GM12878 (cell line): ENCODE data around the gene IPPK. TPM values are rescaled to one million over a fixed set of nuclear protein-coding genes. Genes with fewer than 3 reads are reported as not detected.

Experiments
- ATAC-seq: fragments of 200-7000 bp; cut with Tn5 transposase; 3 replicates; pipeline ENCODE4 v1.9.1; 2020; ENCODE audit warnings: mild to moderate bottlenecking, moderate library complexity
- BruUV-seq: library from RNA; stranded (reverse); fragments of 400-500 nt; replicated peaks from 2 replicates; lab custom pipeline; 2021; lab: Mats Ljungman, UMichigan
- CTCF ChIA-PET: fragments of 300-600 bp; sonication (Branson Sonifier 250); formaldehyde crosslinking; extraction: SDS; loops from one replicate; lab custom pipeline; 2021; ENCODE audit warnings: inconsistent platforms; lab: Yijun Ruan, JAX
- POLR2A ChIA-PET: fragments of 350-600 bp; formaldehyde crosslinking; extraction: SDS; loops from one replicate; lab custom pipeline; 2021; ENCODE audit warnings: inconsistent platforms; lab: Charles Lee
- RAD21 ChIA-PET: fragments of 300-600 bp; sonication (Branson Sonifier 250); formaldehyde crosslinking; loops from one replicate; lab custom pipeline; 2023; ENCODE audit warnings: antibody characterized with exemption; ENCODE audit not compliant: unreplicated experiment; lab: Charles Lee
- SMC1A ChIA-PET: fragments of 300-600 bp; sonication (Branson Sonifier 250); formaldehyde crosslinking; loops from one replicate; lab custom pipeline; 2023; ENCODE audit not compliant: unreplicated experiment, uncharacterized antibody; lab: Charles Lee
- DNase-seq: peaks from one replicate; pipeline ENCODE4 v3.0.0-alpha.2; 2011; ENCODE audit warnings: low read depth, low spot score
- FAIRE-seq: peaks from 3 replicates; lab custom pipeline; 2011; peaks lifted over from hg19 to GRCh38; lab: Jason Lieb, UNC
- H2AFZ ChIP-seq: 2 replicates; pipeline ENCODE4 v1.6.0; 2011; ENCODE audit warnings: low read depth, low read length, control low read depth; ENCODE audit not compliant: control insufficient read depth
- H3K27ac ChIP-seq: 2 replicates; pipeline ENCODE4 v1.5.1; 2011; ENCODE audit warnings: control low read depth; ENCODE audit not compliant: control insufficient read depth, insufficient read depth
- H3K27me3 ChIP-seq, 2 experiments: replicated peaks in 1 of 2; 2 replicates each; pipeline versions ENCODE4 v1.6.0 to v1.6.1; 2011; ENCODE audit warnings: low read length in 1 of 2; ENCODE audit not compliant: control insufficient read depth in 2 of 2, insufficient read depth in 2 of 2
- H3K36me3 ChIP-seq, 2 experiments: 2 replicates each; pipeline ENCODE4 v1.5.1; 2011; ENCODE audit warnings: low read length in 1 of 2; ENCODE audit not compliant: control insufficient read depth in 2 of 2, insufficient read depth in 2 of 2
- H3K4me1 ChIP-seq: 2 replicates; pipeline ENCODE4 v1.6.1; 2011; ENCODE audit warnings: mild to moderate bottlenecking, low read length, moderate library complexity, mixed read lengths; ENCODE audit not compliant: control insufficient read depth, insufficient read depth
- H3K4me2 ChIP-seq: 2 replicates; pipeline ENCODE4 v1.6.0; 2011; ENCODE audit warnings: control low read depth; ENCODE audit not compliant: control insufficient read depth, insufficient read depth
- H3K4me3 ChIP-seq: fragments of 200-600 bp; sonication (generic); 2 replicates; pipeline ENCODE4 v1.5.1; 2016
- H3K79me2 ChIP-seq: 2 replicates; pipeline ENCODE4 v1.6.0; 2011; ENCODE audit warnings: low read length; ENCODE audit not compliant: control insufficient read depth, insufficient read depth
- H3K9ac ChIP-seq: 2 replicates; pipeline ENCODE4 v1.8.0; 2011; ENCODE audit warnings: low read length, control low read depth, mixed read lengths; ENCODE audit not compliant: control insufficient read depth, insufficient read depth
- H3K9me3 ChIP-seq: replicated peaks from 3 replicates; pipeline ENCODE4 v1.5.1; 2011; ENCODE audit warnings: mild to moderate bottlenecking, low read length; ENCODE audit not compliant: control insufficient read depth, insufficient read depth
- H4K20me1 ChIP-seq: 2 replicates; pipeline ENCODE4 v1.6.0; 2011; ENCODE audit not compliant: control insufficient read depth, insufficient read depth
- CEBPZ ChIP-seq: fragments of 150-350 bp; IDR thresholded peaks from 2 replicates; pipeline ENCODE4 v1.6.1; 2016; ENCODE audit warnings: low read depth, low read length
- FOS ChIP-seq: IDR thresholded peaks from 3 replicates; pipeline ENCODE4 v1.6.1; 2011; ENCODE audit warnings: borderline replicate concordance; ENCODE audit not compliant: insufficient read length; ENCODE audit errors: extremely low read depth
- HDAC6 ChIP-seq: fragments of 200-600 bp; sonication (generic); IDR thresholded peaks from one replicate; pipeline ENCODE4 v1.8.0; 2017; ENCODE audit warnings: antibody characterized with exemption; ENCODE audit not compliant: unreplicated experiment
- STAT3 ChIP-seq: IDR thresholded peaks from 2 replicates; pipeline ENCODE4 v1.6.1; 2011; ENCODE audit warnings: low read depth, low read length, improper control_type of control experiment
- USF1 ChIP-seq: IDR thresholded peaks from 2 replicates; pipeline ENCODE4 v1.6.1; 2011; ENCODE audit warnings: borderline replicate concordance, low read depth, mild to moderate bottlenecking, moderate library complexity, mixed read lengths, low read length; ENCODE audit not compliant: insufficient read depth; ENCODE audit errors: extremely low read length
- in situ Hi-C: fragments of 300-500 bp; cut with MboI; formaldehyde crosslinking; loops from 9 replicates; pipeline ENCODE4 v1.14.3; 2018; ENCODE audit warnings: mixed read lengths
- intact Hi-C: fragments of 100-400 bp; cut with micrococcal nuclease; formaldehyde crosslinking; loops from one replicate; pipeline ENCODE4 v1.14.2; 2022; ENCODE audit not compliant: unreplicated experiment
- polyA plus RNA-seq, 11 experiments: library from polyadenylated mRNA; depleted of rRNA in 4 of 11; unstranded in 6 of 11; stranded (reverse) in 5 of 11; fragments of >200 nt; fragmentation: Nextera tagmentation in 4 of 11; fragmentation: Illumina TruSeq in 1 of 11; extraction: Ambion mirVana in 4 of 11; extraction: Trizol in 1 of 11; gene quantifications; 1 replicate in 1 of 11; 2 replicates in 10 of 11; pipeline versions ENCODE4 v1.2.1 to v1.2.3, GENCODE V29; 2011 to 2016; ENCODE audit warnings: inconsistent platforms in 2 of 11, missing spikeins in 2 of 11, low read depth in 1 of 11
- total RNA-seq, 4 experiments: library from RNA; depleted of rRNA in 3 of 4; stranded (reverse); fragments of >200 nt in 3 of 4; fragmentation: Illumina TruSeq in 1 of 4; extraction: Trizol in 1 of 4; gene quantifications; 2 replicates each; pipeline versions ENCODE4 v1.2.1 to v1.2.3, GENCODE V29; 2013 to 2021
- TF ChIP-seq, protein P1 (sequence below): IDR thresholded peaks from 2 replicates; pipeline ENCODE4 v1.6.1; 2012; ENCODE audit warnings: improper control_type of control experiment, low read depth, low read length; ENCODE audit not compliant: insufficient replicate concordance
- TF ChIP-seq, protein P2 (sequence below): fragments of 450-650 bp; IDR thresholded peaks from 2 replicates; pipeline ENCODE4 v1.6.1; 2017; ENCODE audit warnings: mild to moderate bottlenecking, moderate library complexity
- TF ChIP-seq, protein P3 (sequence below): fragments of 450-650 bp; IDR thresholded peaks from 2 replicates; pipeline ENCODE4 v1.6.1; 2014; ENCODE audit warnings: mild to moderate bottlenecking

Gene IPPK
- total and polyA plus RNA-seq, 10 of the 15 experiments (the other 5 are each of a cell fraction or from before 2014, with no cell fraction given) = 2.1 to 22.1 (median 11.4) TPM

DNA sequence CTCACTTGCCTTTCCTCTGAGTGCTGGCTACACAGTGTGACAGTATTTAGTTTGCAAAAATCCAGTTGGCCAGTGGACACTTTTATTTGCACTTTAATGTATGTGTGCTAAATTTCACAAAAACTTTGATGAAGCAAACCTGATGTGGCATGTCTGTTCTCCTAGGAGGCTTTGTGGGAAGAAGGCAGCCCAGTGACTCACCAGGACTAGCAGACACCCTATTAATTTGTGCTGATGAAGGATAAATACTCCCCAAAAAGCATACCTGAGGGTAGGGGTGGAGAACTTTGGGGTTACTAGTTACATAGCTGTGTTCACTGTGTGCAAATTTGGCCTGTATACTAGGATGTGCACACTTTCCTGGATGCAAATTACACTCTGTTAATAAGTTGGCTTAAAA is 39.3 kb upstream of the IPPK start:
- Histone ChIP-seq H2AFZ (no peak overlapping the region), H3K9me3 (no peaks in the 10 kb centered on the region), H3K79me2 (no peaks in the 10 kb centered on the region), H4K20me1 (no peaks in the 10 kb centered on the region; the same call in 1 of the 2 replicates), H3K27ac (no peak overlapping the region), H3K27me3 (no peaks in the 10 kb centered on the region), H3K36me3 (peaks cover 11% of the 10 kb centered on the region in 2 experiments; a peak in 3 of 4 replicates), H3K4me1 (peaks cover 17% of the 10 kb centered on the region), H3K4me3 (no peak overlapping the region), H3K9ac (no peak overlapping the region), H3K4me2 (no peak overlapping the region)
- TF ChIP-seq USF1 = no peak
- TF ChIP-seq, protein P1, sequence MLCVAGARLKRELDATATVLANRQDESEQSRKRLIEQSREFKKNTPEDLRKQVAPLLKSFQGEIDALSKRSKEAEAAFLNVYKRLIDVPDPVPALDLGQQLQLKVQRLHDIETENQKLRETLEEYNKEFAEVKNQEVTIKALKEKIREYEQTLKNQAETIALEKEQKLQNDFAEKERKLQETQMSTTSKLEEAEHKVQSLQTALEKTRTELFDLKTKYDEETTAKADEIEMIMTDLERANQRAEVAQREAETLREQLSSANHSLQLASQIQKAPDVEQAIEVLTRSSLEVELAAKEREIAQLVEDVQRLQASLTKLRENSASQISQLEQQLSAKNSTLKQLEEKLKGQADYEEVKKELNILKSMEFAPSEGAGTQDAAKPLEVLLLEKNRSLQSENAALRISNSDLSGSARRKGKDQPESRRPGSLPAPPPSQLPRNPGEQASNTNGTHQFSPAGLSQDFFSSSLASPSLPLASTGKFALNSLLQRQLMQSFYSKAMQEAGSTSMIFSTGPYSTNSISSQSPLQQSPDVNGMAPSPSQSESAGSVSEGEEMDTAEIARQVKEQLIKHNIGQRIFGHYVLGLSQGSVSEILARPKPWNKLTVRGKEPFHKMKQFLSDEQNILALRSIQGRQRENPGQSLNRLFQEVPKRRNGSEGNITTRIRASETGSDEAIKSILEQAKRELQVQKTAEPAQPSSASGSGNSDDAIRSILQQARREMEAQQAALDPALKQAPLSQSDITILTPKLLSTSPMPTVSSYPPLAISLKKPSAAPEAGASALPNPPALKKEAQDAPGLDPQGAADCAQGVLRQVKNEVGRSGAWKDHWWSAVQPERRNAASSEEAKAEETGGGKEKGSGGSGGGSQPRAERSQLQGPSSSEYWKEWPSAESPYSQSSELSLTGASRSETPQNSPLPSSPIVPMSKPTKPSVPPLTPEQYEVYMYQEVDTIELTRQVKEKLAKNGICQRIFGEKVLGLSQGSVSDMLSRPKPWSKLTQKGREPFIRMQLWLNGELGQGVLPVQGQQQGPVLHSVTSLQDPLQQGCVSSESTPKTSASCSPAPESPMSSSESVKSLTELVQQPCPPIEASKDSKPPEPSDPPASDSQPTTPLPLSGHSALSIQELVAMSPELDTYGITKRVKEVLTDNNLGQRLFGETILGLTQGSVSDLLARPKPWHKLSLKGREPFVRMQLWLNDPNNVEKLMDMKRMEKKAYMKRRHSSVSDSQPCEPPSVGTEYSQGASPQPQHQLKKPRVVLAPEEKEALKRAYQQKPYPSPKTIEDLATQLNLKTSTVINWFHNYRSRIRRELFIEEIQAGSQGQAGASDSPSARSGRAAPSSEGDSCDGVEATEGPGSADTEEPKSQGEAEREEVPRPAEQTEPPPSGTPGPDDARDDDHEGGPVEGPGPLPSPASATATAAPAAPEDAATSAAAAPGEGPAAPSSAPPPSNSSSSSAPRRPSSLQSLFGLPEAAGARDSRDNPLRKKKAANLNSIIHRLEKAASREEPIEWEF = no peak
- TF ChIP-seq, protein P2, sequence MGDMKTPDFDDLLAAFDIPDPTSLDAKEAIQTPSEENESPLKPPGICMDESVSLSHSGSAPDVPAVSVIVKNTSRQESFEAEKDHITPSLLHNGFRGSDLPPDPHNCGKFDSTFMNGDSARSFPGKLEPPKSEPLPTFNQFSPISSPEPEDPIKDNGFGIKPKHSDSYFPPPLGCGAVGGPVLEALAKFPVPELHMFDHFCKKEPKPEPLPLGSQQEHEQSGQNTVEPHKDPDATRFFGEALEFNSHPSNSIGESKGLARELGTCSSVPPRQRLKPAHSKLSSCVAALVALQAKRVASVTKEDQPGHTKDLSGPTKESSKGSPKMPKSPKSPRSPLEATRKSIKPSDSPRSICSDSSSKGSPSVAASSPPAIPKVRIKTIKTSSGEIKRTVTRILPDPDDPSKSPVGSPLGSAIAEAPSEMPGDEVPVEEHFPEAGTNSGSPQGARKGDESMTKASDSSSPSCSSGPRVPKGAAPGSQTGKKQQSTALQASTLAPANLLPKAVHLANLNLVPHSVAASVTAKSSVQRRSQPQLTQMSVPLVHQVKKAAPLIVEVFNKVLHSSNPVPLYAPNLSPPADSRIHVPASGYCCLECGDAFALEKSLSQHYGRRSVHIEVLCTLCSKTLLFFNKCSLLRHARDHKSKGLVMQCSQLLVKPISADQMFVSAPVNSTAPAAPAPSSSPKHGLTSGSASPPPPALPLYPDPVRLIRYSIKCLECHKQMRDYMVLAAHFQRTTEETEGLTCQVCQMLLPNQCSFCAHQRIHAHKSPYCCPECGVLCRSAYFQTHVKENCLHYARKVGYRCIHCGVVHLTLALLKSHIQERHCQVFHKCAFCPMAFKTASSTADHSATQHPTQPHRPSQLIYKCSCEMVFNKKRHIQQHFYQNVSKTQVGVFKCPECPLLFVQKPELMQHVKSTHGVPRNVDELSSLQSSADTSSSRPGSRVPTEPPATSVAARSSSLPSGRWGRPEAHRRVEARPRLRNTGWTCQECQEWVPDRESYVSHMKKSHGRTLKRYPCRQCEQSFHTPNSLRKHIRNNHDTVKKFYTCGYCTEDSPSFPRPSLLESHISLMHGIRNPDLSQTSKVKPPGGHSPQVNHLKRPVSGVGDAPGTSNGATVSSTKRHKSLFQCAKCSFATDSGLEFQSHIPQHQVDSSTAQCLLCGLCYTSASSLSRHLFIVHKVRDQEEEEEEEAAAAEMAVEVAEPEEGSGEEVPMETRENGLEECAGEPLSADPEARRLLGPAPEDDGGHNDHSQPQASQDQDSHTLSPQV = no peak
- TF ChIP-seq, protein P3, sequence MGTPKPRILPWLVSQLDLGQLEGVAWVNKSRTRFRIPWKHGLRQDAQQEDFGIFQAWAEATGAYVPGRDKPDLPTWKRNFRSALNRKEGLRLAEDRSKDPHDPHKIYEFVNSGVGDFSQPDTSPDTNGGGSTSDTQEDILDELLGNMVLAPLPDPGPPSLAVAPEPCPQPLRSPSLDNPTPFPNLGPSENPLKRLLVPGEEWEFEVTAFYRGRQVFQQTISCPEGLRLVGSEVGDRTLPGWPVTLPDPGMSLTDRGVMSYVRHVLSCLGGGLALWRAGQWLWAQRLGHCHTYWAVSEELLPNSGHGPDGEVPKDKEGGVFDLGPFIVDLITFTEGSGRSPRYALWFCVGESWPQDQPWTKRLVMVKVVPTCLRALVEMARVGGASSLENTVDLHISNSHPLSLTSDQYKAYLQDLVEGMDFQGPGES = no peak
- TF ChIP-seq FOS = no peak
- no peak for TF ChIP-seq CEBPZ
- TF ChIP-seq STAT3 = no peak
- TF ChIP-seq HDAC6 = no peak
- no peak for DNase-seq
- no peak for FAIRE-seq
- in situ Hi-C loops (no loop called here), intact Hi-C loops (loop anchor here (5.0 kb wide), 1 partner anchor 42 kb away; no protein-coding TSS in a partner anchor)
- POLR2A ChIA-PET = no interaction called here
- no TSS peak for BruUV-seq
- ATAC-seq = no peak
- SMC1A ChIA-PET = no interaction called here
- RAD21 ChIA-PET = no interaction called here
- CTCF ChIA-PET = no interaction called here
